Stimulated activated CD8-positive, alpha-beta memory T cell treated with anti-CD3 and anti-CD28 coated beads, Interleukin-2, amount 100 ng/mL, for 1 hour (primary cell): ENCODE measurements around the gene CTBP2.

Experiments
- DNase-seq, 2 donors: peaks; one replicate each; pipeline ENCODE4 v3.0.0-alpha.2; 2020; ENCODE audit warnings: low read depth in 2 of 2

The CTBP2 gene

DNA sequence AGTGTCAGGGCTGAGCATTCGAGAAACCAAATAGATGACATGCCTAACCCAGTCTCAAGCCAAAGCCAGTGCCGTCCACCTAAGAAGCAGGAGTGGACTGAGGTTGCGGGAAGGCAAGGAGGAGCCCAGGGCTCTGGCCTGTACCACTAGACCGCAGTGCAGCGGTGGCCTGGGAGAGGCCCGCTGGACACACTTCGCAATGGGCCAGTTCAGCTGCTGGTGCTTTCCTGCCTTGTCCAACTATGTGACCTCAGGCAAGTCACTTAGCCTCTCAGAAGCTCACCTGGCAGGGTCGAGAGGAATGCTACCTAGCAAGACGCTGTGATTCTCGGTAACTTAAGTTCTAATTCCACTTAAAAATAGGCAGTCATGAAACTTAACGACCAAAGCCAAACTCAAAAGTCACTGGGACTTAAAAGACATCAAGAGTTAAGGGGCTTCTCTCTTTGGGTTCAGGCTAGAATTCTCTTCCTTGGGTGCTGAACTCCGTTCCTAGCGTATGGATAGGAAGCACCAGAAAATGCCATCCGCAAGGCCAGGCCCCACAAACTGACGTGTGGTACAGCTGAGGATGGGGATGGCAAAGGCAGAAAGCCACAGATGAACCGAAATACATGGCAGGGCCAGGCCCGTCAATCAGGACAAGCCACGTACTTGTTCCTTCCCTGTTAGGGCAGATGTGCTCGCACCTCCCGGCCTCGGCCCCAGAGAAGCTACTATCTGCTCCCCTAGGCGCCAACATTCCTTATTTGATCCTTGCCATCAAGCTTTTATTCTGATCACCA lies 34.2 kb downstream of the CTBP2 start:
- no peak for DNase-seq

DNA sequence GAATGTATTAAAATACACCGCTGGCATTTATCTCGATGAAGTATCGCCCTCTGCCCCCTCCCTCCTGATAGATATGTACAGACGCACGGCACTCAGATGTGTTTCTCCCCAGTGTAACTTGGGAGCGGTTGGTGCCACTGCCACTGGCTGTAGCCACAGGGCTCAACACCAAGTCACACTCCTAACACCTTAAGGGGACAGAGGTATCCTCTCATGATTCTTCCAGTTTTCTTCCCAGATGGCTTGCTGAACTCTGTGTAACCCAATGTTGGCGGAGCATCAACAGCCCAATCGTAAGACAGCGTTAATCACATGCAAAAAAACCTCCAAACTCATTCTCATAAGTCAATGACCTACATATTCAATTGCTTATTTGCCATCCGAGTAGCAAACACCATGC lies 35.5 kb downstream of the CTBP2 start:
- DNase-seq: no peak

DNA sequence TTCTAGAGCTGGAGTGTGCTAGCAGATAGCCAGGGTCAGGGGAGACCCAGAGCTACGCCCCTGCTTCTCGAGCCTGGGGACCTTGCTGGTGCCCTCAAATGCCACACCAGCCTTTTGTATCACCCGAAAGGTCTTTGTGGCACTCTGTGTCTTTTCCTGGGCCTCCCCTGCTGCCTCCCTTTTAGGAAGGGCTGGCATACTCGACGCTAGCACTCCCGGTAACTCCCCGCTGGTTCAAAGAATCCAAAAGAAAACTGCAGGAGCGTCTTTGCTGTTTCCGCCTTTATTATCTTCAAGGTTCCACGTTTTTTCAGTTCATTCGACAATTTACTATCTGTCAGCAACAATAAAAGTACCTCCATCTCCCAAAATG lies 36.3 kb downstream of the CTBP2 start:
- DNase-seq: no peak

DNA sequence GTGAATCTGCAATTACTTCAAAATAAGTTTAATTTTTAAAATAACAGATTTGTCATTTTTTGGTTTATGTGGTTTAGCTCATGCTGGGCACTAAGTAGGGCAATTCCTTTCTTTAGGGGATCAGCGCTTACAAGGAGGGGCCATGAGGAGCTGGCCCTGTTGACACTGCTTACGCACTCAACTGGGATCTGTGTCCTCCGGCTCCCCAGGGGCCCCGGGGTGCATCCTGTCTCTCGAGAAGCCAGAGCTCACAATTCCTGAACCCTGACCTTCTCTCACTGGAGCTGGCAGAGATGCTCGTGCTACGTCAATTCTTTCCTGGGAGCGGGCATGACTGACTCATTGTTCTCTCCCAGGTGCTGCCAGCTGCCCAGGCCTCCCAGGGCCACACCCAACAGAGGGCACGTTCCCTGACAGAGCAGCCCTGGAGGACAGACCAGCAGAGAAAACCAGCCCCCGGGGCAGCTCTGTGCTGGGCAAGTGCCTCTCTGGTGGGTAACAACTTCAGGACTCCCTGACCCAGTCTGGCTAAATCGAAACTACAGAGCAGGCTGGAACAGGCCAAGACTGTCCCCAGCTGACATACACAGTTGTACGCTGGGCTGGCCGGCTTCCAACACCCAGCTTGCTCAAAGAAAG lies 36.8 kb downstream of the CTBP2 start:
- no peak for DNase-seq

DNA sequence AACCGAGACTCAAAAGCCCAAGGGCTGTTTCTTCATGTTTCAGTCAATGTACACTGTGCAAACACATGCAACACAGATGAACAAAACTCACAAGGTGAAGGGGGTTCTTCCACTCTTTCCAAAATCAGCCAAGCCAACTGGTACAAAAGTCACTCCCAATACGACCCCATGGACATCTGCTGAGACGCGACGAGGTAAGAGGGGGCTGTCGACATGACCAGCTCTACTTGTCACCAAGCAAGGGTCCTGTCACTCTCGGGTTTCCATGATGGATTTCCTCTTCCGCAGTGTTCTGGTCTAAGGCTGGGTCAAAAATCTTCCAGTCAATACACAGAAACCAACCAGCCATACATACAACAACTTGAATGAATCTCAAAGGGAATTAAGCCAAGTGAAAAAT lies 37.8 kb downstream of the CTBP2 start:
- no peak for DNase-seq

DNA sequence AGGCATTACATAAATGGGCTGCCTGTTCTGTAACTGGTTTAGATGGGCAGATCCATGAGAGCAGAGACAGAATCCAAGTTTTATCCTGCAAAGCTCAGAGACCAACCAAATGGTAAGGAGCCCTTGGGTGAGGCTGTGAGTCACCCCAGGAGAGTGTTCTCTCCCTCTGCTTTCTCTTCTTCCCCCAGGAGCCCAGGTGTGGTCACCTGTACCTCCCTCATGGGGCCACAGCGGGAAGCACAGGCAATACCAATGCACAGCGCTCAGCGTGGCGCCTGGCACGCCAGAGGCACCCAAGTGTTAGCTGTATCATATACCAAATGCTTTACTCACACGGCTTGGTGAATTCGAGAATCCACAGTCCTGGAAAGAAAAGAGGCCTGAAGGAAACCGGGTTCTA lies 39.4 kb downstream of the CTBP2 start:
- no peak for DNase-seq

DNA sequence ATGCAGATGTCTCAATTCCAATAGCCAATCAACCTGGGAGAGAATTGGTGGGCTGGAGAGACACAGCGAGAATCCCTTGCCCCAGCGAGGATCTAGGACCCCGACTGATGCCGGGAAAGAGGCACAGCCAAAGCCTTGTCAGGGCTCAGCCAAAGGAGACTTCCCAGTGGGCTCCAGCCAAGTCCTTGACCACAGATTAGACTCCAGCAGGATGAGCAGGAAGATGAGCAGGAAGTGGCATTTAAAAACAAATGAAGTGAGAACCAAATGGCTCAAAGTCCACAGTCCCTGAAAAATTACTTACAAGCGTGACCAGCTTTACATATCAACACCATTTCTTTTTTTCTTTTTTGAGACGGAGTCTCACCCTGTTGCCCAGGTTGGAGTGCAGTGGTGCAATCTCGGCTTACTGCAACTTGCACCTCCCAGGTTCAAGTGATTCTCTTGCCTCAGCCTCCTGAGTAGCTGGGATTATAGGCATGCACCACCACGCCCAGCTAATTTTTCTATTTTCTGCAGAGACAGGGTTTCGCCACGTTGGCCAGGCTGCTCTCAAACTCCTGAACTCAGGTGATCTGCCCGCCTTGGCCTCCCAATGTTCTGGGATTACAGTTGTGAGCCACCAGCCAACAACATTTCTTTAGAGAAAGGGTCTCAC lies 40.2 kb downstream of the CTBP2 start:
- no peak for DNase-seq

DNA sequence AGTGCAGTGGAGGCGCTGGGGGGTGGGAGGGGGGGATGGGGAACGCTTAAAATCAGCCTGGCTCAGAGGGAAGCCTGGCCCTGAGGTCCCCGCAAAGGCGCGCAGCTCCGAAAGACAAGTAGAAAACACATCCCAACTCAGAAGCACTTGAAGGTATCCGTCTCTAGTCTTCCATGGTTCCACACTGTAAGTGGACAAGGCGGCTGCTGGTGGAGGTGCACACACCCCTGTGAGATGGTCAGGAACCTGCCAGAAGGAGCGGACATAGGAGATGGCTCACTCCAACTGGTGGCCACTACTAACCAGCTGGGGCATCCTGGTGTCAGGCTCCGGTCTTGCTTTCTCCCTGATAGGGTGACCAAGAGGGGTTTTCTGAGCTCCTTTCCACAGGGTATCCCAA lies 41.7 kb downstream of the CTBP2 start:
- no peak for DNase-seq

DNA sequence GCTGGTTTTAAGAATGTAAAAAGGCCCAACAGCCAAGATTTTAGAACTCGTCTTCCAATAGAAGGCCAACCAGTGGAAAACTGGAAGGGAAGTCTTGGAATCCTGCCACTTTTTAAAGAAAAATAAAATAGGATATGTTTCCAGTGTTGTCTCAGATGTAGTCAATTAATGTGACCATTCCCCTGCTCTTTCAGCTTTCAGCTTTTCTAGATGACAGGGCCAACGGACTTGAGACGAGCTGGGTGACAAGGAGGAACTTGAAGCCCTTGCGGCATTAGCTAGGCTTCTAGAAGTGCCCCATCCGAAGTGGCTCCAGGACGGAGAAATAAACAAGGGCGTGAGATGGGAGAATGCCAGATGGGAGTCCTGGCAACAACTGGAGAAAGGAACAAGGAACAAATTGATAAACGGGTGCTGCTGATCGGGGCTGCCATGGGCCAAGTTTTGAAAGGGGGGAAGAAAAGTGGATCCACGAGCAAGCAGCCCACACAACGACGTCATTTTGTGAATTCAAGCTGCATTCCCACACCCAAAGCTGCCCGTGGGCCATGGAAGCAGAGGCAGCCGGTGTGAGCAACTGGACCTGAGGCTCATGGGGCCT lies 42.3 kb downstream of the CTBP2 start:
- no peak for DNase-seq

DNA sequence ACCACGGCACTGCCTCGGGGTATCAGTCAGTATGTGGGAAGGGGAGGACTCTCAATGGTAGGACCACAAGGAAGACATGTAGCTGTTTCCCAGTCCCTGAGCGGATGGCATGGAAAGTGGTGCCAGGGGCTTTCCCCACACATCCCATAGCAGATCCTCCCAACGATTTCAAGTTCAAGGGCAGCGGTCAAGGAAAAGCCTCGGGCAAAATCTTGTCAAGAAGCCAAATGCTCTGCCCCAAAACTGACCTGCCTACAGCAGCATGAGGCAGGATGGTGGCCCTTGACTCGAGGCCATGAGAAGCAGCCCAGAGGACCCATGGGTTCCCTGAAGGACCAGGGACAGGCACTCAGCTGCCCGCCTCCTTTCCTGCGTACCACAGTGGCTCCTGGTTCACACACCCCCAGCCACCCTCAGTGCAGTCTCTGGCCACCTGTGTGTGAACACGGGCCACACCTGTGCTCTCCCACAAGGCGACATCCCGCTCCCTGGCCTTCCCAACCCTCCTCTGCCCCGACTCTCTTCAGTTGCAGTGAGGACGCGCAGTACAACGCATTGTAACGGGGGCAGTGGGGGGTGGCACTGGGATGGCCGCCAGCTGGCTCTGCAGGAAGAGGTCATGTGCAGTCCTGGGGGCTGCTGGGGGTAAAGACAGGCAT lies 43.6 kb downstream of the CTBP2 start:
- DNase-seq: no peak

DNA sequence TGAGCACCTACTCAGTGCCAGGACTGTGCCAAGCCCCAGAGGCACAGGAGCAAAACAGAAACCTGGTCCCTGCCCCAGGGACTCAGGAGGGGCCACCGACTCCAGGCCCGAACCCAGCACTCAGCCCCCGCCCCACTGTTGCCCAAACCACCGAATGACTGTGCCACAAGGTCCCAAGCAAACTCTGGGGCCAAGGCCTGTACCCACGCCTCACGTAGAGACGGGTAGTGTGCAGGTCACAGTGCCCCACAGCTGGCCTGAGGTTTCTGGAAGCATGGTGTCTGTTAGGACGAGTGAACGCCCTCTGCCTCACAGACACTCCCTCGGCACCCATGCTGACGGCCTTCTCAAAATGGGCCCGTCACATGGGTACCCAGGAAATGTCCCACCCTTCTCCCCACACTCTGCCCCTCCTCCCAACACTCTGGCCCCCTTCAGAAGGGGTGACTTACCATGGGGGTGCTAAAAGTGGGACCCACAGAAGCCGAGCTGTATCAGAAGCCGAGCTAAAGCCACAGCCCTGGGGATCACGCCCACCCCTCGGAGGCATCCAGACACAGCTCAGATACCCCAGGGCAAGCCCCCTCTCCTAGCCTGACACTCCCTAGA lies 44.2 kb downstream of the CTBP2 start:
- no peak for DNase-seq

DNA sequence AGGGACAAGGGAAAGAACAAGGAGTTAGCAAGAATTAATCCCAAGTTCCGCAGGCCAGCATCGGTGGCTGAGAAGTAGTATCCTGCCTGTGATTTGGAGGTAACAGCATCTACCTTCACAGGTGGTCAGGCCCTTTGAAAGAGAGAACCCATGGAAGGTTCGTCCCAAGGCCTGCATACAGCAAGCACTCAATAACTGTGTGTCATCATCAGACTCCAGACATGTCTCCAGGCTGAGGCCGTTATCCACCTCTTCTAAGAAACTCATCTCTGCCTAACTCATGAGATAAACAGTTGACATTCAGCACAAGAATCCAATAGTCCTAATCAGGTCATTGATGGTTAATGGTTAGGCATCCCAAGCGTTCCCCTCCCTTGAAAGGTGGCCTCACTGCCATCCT lies 45.0 kb downstream of the CTBP2 start:
- no peak for DNase-seq

DNA sequence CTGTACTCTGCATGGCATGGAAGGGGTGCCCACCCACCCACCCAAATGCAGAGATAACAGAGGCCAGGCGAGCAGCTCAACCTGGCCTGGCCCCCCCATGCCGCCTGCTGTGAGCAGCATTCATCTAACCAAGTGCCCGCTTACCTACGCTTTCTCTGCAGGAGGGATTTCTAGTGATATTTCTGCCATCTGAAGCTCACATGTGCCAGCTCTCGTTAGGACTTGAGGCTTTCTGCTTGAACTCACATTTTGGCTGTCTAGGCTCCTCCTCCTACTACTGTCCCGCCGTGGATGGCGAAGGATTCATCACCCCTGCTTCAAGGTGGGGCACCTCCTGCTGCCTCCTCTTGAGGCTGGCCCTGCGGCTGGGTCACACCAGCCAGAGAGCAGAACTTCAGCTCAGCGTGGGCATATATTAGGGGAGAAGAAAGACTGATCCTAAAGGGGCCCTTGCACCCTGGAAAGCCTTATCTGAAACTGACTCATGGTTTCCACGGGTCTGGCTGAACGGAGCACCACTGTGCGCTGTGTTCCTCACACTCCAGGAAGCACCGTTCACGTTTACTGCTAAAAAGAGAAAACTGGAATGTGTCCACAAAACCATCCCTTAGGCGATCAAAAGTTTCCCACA lies 45.5 kb downstream of the CTBP2 start:
- no peak for DNase-seq

DNA sequence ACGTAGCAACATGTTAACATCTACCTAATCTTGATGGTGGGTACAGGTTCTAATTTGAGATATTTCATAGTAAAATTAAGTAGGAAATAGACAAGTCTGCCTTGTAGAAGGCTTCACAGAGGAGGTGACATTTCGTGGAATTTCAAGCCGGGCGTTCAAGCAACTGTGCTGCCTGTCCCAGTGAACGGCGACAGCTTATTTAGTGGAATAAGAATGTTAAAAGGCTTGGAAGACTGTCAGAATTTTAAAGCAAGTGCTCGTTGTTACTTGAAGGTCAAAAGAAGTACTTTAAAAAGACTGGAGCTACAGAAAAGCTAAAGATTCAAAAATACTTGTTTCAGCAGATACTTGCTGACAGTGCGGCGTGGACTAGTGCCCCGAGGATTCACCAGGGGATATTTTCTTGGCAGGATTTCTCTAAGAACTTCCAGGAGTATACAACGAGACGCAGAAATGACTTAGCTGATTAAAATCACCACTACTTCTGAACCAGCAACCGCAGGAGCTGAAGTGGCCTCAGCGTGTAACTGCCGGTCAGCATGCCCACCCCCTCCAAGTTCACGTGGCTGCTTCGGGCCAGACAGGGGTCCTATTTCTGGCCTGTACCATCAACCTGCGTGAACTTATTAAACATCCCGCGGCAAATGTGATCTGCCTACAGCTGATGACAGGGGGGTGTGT lies 46.5 kb downstream of the CTBP2 start:
- DNase-seq: no peak

DNA sequence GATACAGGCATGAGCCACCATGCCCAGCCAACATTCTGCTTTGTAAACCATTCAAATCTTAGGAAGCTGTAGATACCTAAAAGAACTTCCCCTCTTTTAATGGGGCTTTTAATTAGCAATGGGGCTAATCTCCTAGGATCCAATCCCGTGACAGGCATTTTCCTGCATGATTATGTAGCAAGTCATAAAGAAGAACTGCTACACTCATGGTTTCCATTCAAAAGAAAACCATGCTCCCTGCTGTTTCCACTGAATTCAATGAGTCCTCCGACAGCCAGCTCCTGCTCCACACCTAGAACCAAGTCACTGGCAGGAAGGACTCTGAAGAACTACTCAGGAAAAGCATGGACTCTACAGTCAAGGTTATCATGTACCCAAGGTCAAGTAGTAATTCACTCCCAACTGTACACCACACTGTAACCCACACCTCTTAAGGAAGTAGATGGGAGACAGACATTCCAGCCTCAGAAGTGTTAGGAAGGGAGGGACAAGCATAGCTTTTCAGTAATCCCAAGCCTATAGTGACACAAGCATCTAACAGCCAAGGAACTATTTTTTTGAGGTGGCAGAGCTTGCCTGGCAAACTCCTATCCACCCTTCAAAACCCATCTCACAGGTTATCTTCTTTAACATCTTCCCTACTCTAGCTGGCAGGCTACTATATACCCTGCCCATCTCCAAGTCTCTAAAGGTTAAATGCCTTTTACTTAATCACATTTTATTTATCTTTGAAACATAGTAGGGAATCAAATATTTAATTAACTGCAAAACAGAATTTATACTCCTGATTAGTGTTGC lies 47.5 kb downstream of the CTBP2 start:
- no peak for DNase-seq

DNA sequence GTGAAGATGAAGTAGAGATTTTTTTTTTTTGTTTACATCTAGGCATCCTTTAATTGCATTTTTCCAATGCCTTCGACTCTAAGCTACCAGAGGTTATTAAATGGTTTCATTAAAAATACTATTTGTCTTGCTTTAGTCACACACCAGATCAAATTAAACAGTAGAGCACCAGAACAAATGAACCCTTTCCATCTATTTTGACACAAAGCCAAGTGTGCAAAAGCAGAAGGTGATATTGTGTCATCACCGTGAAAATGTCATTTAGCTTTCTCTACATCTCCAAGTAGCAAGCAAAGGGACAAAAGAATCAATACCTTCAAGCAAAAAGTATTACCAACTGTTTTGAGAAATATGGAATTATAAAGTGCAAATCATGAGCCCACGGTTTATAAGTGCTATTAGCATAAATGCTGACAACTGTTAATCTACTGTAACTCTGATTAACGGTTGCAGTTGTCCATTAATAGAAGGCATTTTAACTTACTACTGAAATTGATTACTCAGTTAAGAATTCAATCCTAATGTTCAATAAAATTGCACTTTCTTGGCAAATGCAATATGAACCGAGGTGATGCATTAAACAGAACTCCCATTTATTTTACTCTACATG lies 49.1 kb downstream of the CTBP2 start:
- no peak for DNase-seq

DNA sequence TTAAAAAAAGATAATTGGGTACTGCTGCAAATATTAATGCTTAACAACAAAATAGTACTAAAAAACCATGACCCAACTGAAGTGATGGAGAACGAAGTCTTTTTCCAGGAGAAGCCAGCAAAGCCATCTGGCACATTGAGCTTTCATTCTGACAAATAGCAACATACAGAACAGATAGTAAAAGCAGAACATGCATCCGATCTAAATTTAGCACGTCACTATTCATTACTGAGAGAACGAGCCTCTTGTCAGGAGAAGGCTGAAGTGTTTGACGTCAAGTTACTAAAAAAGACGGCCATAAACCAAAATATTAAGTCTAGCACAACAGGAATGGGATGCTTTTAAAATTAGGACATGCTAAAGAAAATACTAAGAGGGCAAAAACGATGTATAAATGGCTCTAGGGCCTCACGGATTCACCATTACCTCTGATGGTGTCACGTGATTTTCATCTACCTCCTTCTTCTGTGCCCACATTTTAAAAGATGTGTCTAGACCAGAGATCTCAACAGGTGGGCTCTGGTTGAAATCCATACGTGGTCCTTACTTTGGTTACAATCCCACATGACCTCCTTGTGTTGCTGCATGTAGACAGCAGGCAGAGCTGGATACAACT lies 52.3 kb downstream of the CTBP2 start:
- DNase-seq: no peak

DNA sequence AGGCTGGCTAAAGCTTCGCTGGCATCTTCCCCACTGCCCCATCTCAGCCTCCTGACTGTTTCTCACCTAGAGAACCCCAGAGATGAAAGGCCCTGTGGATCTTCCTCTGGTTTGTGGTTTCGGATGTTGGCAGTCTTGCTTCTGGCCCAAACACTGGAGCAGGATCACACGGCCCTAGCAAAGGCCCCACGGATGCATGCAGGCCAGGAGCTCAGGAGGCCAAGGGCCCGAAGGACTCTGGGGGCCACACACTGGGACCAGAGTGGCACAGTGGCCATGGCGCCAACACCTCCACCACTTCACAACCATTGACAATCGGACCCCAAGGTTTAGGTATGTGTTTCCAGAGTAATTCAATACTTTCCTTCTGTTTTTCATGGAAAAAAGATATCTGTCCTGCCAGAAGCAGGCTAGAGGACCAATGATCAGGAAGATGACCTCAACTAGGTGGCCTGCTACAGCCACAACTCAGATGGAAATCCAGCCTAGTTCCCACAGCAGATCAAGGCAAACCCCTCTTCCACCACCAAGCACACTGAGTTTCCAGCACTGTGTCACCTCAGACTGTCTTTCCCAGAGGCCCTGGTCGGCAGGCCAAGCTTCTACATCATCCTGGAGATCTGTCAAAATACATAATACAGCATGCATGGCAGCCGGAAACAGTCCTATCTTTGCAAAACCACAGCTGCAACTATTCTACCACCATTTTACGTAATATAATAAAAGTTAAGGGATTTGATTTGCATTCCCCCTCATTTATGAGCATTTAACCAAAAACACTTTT lies 53.0 kb downstream of the CTBP2 start:
- DNase-seq: no peak
